ENCODE measurements around the gene SLC7A9. TPM values are rescaled to one million over a fixed set of nuclear protein-coding genes. Genes with fewer than 3 reads are reported as not detected.

The SLC7A9 gene
- total RNA-seq, 1 experiment from 2014 or later: 0.11 TPM

GRCh38 chr19:32876919-32877285, 7.3 kb upstream of the SLC7A9 start (continued):
- TF ChIP-seq ZNF281 (CRISPR knock-in tag; IDR thresholded peaks at IDR 0.05): no peak
- no peak for TF ChIP-seq NFYB (CRISPR knock-in tag; conservative IDR thresholded peaks at IDR 0.05; ENCODE audit: low read depth)

GRCh38 chr19:32876236-32876918, 6.8 kb upstream of the SLC7A9 start:
- Mint-ChIP-seq H3K4me1 (peaks cover 11% of the 10 kb centered on the region), H3K27ac (no peak overlapping the region), H3K9me3 (peaks cover 8% of the 10 kb centered on the region), H3K27me3 (ENCODE audit: low read depth) (no peaks in the 10 kb centered on the region), H3K4me3 (no peak overlapping the region), H3K36me3 (no peaks in the 10 kb centered on the region; the same call in 1 of the 2 replicates)
- POLR2A ChIA-PET: no interaction called here
- no peak for TF ChIP-seq JAZF1 (CRISPR knock-in tag; IDR thresholded peaks at IDR 0.05)
- TF ChIP-seq TEAD4 (CRISPR knock-in tag; IDR thresholded peaks at IDR 0.05): no peak
- no peak for TF ChIP-seq MAX (CRISPR knock-in tag; IDR thresholded peaks at IDR 0.05)
- no peak for TF ChIP-seq TEAD1 (CRISPR knock-in tag; IDR thresholded peaks at IDR 0.05)
- no peak for TF ChIP-seq KAT7 (CRISPR knock-in tag; IDR thresholded peaks at IDR 0.05; ENCODE audit: borderline replicate concordance)
- TF ChIP-seq E2F4 (CRISPR knock-in tag; IDR thresholded peaks at IDR 0.05; ENCODE audit: borderline replicate concordance, low read depth): no peak
- TF ChIP-seq FOXP4 (CRISPR knock-in tag; IDR thresholded peaks at IDR 0.05): no peak
- no peak for TF ChIP-seq OVOL2 (CRISPR knock-in tag; IDR thresholded peaks at IDR 0.05; ENCODE audit: borderline replicate concordance)
- no peak for TF ChIP-seq ATF1 (CRISPR knock-in tag; IDR thresholded peaks at IDR 0.05)
- TF ChIP-seq CDX4 (CRISPR knock-in tag; IDR thresholded peaks at IDR 0.05; ENCODE audit: borderline replicate concordance): no peak
- ATAC-seq (no peak), DNase-seq (ENCODE audit: low spot score) (no peak)
- CTCF ChIA-PET: interaction anchor here (1.4 kb wide), 1 partner anchor 8 kb away, joined by 3 read pairs; no protein-coding TSS in a partner anchor

- no peak for TF ChIP-seq GTF2I (CRISPR knock-in tag; conservative IDR thresholded peaks at IDR 0.05)
- no peak for TF ChIP-seq E2F4 (CRISPR knock-in tag; IDR thresholded peaks at IDR 0.05; ENCODE audit: borderline replicate concordance, low read depth)
- no peak for TF ChIP-seq USF1 (CRISPR knock-in tag; IDR thresholded peaks at IDR 0.05)
- TF ChIP-seq TCF7 (CRISPR knock-in tag; IDR thresholded peaks at IDR 0.05; ENCODE audit: low read depth): no peak
- DNase-seq (ENCODE audit: low spot score): no peak
- Mint-ChIP-seq H3K27ac (no peak overlapping the region), H3K4me3 (no peak overlapping the region), H3K9me3 (peaks cover 8% of the 10 kb centered on the region), H3K27me3 (ENCODE audit: low read depth) (no peaks in the 10 kb centered on the region), H3K36me3 (no peaks in the 10 kb centered on the region; the same call in 1 of the 2 replicates), H3K4me1 (peaks cover 12% of the 10 kb centered on the region)
- ChIA-PET CTCF (interaction anchor here (1.4 kb wide), 1 partner anchor 9 kb away, joined by 3 read pairs; no protein-coding TSS in a partner anchor), POLR2A (interaction anchor here (0.6 kb wide), 1 partner anchor 86 kb away, joined by 5 read pairs; no protein-coding TSS in a partner anchor)
- ATAC-seq: peak; percentile 53
These were observed 5.9 kb upstream of the SLC7A9 start for GRCh38 chr19:32875428-32875827.

Measured in WTC11 (cell line).